ENCODE results near the gene PTPRA. TPM values are rescaled to one million over a fixed set of nuclear protein-coding genes. Genes with fewer than 3 reads are reported as not detected.
A peak's percentile ranks its signal among the peaks of the same experiment; 100 is the strongest.
"Not testable (repeated sequence)": the region's sequence is repeated elsewhere in the genome, so short reads cannot be mapped to it uniquely, and the experiment has no call there.

PTPRA gene
- polyA plus RNA-seq, 4 donors, result 7.4 to 48.1 (median 18.2) TPM

DNA sequence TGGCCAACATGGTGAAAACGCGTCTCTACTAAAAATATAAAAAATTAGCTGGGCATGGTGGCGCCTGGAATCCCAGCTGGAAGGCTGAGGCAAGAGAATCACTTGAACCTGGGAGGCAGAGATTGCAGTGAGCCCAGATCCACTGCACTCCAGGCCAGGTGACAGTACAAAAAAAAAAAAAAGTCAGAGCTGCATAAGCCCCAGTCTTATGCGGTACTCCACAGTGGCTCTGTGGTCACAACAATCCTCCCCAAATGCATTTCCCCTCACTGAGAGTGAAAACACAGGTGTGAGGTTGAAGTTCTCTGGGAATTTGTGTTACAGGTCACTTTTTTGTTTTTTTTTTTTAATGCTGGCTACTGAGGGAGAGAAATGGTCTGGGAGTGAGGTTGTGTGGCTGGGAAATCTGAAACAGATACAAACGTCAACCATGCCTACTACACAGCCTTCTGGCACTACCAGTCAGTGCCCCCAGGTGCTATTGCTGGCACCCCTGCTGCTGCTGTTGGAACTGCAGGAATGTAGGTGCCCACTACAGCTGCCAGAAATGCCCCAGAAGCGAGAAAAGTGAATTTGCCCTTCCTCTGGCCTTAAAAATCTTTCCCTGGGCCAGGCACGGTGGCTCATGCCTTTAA, 178.2 kb downstream of the PTPRA start:
- FAIRE-seq (no peak), DNase-seq (no peak)
- 60 to 69% (median 63%) methylated on average over 7 of the region's 7 CpGs for WGBS, 3 donors
- no peaks in the 10 kb centered on the region for H3K27me3 ChIP-seq (ENCODE audit: control insufficient read depth in 3 of 3, insufficient read depth in 3 of 3, low read length in 3 of 3)
- H3K27ac ChIP-seq (ENCODE audit: low read depth in 1 of 3, low read length in 2 of 3), result no peak overlapping the region
- H3K4me3 ChIP-seq (ENCODE audit: low read depth in 1 of 3, low read length in 3 of 3), result no peak overlapping the region
- peaks cover 0 to 2% (median 0%) of the 10 kb centered on the region in 3 donors for H3K4me1 ChIP-seq (ENCODE audit: control insufficient read depth in 3 of 3, insufficient read depth in 2 of 3, low read depth in 1 of 3, low read length in 2 of 3)
- H3K36me3 ChIP-seq (ENCODE audit: control insufficient read depth in 3 of 3, insufficient read depth in 2 of 3, low read depth in 1 of 3, low read length in 3 of 3), result peaks cover 2 to 35% (median 5%) of the 10 kb centered on the region in 3 donors
- no peaks in the 10 kb centered on the region for H3K9me3 ChIP-seq (ENCODE audit: control insufficient read depth in 2 of 2, insufficient read depth in 1 of 2, low read depth in 1 of 2, low read length in 1 of 2)

DNA sequence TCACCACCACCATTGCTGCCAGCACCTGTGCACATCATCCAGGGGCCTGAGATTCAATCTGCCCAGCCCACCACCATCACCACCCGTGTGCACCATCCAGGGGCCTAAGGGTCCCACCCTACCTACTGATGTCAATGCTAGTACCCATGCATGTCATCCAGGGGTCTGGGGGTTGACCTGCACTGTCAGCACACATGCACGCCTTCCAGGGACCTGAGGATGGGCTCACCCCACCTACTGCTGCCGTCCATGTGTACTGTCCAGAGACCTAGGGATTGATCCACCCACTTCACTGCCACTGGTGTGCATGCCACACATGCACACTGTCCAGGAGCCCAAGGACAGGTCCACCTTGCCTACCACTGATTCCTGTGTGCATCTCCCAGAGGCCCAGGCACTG, 186.2 kb downstream of the PTPRA start:
- 90 to 98% (median 97%) methylated on average over 3 of the region's 3 CpGs for WGBS, 3 donors
- Histone ChIP-seq H3K4me1 (ENCODE audit: control insufficient read depth in 3 of 3, insufficient read depth in 2 of 3, low read depth in 1 of 3, low read length in 2 of 3) (no peaks in the 10 kb centered on the region), H3K9me3 (ENCODE audit: control insufficient read depth in 2 of 2, insufficient read depth in 1 of 2, low read depth in 1 of 2, low read length in 1 of 2) (no peaks in the 10 kb centered on the region), H3K27ac (ENCODE audit: low read depth in 1 of 3, low read length in 2 of 3) (no peak overlapping the region), H3K27me3 (ENCODE audit: control insufficient read depth in 3 of 3, insufficient read depth in 3 of 3, low read length in 3 of 3) (no peaks in the 10 kb centered on the region), H3K4me3 (ENCODE audit: low read depth in 1 of 3, low read length in 3 of 3) (no peak overlapping the region), H3K36me3 (ENCODE audit: control insufficient read depth in 3 of 3, insufficient read depth in 2 of 3, low read depth in 1 of 3, low read length in 3 of 3) (no peaks in the 10 kb centered on the region)
- no peak for DNase-seq
- no peak for FAIRE-seq

DNA sequence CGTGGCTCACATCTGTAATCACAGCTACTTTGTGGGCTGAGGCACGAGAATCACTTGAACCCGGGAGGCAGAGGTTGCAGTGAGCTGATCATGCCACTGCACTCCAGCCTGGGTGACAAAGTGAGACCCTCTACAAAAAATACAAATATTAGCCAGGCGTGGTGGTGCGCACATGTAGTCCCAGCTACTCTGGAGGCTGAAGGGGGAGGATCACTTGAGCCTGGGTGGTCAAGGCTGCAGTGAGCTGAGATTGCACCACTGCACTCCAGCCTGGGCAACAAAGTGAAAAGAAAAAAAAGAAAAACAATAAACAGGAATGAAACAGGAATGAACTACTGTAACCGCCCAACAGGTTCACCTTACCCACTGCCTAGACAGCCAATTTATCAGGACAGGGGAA, 190.8 kb downstream of the PTPRA start:
- not testable (repeated sequence) for H3K36me3 ChIP-seq (ENCODE audit: control insufficient read depth in 3 of 3, insufficient read depth in 2 of 3, low read depth in 1 of 3, low read length in 3 of 3); H3K4me1 ChIP-seq (ENCODE audit: control insufficient read depth in 3 of 3, insufficient read depth in 2 of 3, low read depth in 1 of 3, low read length in 2 of 3); H3K4me3 ChIP-seq (ENCODE audit: low read depth in 1 of 3, low read length in 3 of 3); FAIRE-seq; DNase-seq; H3K27ac ChIP-seq (ENCODE audit: low read depth in 1 of 3, low read length in 2 of 3); H3K9me3 ChIP-seq (ENCODE audit: control insufficient read depth in 2 of 2, insufficient read depth in 1 of 2, low read depth in 1 of 2, low read length in 1 of 2); H3K27me3 ChIP-seq (ENCODE audit: control insufficient read depth in 3 of 3, insufficient read depth in 3 of 3, low read length in 3 of 3)
- WGBS, 3 donors, result 80 to 82% (median 81%) methylated on average over 6 of the region's 6 CpGs

DNA sequence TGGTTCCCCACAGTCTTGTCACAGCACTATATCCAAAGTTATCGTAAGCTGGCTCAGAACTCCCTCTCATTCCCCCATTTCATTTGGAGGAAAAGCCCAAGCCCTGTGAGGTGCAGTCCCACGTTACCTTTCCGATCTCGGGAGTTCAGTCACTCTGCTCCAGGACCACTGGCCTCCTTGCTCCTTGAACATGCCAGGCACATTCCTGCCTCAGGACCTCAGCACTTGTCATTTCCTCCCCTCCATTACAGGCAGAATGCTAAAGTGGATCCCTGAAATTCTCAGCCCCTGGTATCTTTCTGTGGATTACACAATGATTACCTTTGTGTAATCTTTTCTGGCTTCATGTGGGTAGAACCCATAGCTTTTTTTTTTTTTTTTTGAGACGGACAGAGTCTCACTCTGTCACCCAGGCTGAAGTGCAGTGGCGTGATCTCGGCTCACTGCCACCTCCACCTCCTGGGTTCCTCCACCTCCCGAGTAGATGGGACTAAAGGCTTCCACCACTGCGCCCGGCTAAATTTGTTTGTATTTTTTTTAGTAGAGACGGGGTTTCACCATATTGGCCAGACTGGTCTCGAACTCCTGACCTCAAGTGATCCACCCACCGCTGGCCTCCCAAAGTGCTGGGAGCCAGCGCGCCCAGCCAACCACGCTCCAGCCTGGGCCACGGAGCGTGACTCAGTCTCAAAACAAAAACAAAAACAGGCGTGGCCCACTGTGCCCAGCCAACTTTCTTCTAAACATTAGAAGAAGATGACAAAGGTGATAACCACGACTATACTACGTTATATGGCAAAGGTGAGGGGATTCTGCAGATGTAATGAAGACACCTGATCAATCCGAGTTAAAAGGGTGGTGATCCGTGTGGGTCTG, 194.1 kb downstream of the PTPRA start:
- Histone ChIP-seq H3K27ac (ENCODE audit: low read depth in 1 of 3, low read length in 2 of 3) (no peak overlapping the region), H3K4me1 (ENCODE audit: control insufficient read depth in 3 of 3, insufficient read depth in 2 of 3, low read depth in 1 of 3, low read length in 2 of 3) (peaks cover 0 to 3% (median 2%) of the 10 kb centered on the region in 3 donors), H3K9me3 (ENCODE audit: control insufficient read depth in 2 of 2, insufficient read depth in 1 of 2, low read depth in 1 of 2, low read length in 1 of 2) (no peaks in the 10 kb centered on the region), H3K27me3 (ENCODE audit: control insufficient read depth in 3 of 3, insufficient read depth in 3 of 3, low read length in 3 of 3) (peaks cover 0 to 2% (median 0%) of the 10 kb centered on the region in 3 donors), H3K4me3 (ENCODE audit: low read depth in 1 of 3, low read length in 3 of 3) (no peak overlapping the region), H3K36me3 (ENCODE audit: control insufficient read depth in 3 of 3, insufficient read depth in 2 of 3, low read depth in 1 of 3, low read length in 3 of 3) (peaks cover 0 to 4% (median 0%) of the 10 kb centered on the region in 3 donors)
- 75 to 81% (median 78%) methylated on average over 23 of the region's 23 CpGs for WGBS, 3 donors
- no peak for DNase-seq
- no peak for FAIRE-seq

DNA sequence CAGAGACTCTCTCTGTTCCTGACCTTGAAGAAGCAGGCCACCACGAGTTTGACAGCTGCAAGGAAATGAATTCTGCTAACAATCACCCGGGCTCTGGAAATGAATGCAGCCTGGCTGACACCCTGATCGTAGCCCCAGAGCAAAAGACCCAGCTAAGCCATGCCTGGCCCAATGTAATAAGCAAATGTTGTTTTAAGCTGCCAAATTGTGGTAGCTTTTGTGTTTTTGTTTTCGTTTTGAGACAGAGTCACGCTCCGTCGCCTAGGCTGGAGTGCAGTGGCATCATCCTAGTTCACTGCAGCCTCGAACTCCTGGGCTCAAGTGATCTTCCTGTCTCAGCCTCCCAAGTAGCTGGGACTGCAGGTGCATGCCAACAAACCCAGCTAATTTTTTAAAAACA, 194.8 kb downstream of the PTPRA start:
- FAIRE-seq, result no peak
- DNase-seq, result no peak
- H3K27ac ChIP-seq (ENCODE audit: low read depth in 1 of 3, low read length in 2 of 3), result no peak overlapping the region

DNA sequence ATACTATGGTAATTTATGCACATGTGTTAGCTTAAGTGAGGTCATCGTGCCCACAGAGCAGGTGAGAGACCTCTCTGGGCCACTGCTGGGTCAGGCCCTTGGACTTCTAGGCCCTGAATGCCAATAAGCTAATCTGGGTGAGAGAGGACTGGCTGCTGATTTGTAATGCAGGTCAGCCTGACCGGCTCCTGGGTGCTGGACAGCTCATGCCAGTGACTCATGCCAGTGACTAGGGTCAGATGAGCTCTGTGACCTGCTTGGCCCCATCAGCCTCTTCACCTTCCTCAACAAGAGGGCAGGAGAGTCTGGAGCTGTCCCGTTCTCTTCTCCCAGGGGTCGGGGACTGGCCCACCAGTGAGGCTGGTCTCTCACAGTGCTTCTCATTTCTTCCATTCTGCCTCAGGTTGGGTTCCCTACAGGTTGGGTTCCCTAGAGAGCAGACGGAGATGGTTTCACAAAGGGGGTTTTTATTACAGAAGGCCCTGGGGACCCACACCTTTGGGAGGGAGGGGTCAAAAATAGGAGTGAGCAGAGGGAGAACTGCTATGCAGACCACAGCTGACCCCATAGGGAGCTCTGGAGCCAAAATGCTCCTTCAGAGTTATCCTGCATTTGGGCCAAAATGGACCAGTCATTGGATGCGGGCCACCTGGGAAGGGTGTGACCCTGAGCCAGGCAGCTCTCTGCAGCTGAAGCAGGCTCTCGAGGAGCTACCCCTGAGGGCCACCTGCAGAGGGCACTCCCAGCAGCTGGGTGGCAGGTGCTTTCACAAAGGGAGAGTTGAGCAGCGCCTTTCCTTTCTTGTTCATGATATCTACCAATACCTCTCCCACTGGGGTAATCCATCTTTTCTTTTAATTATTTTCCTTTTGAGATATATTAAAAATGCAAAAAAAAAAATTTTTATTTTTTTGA, 196.0 kb downstream of the PTPRA start:
- no peak for FAIRE-seq
- Histone ChIP-seq H3K36me3 (ENCODE audit: control insufficient read depth in 3 of 3, insufficient read depth in 2 of 3, low read depth in 1 of 3, low read length in 3 of 3) (peaks cover 0 to 4% (median 0%) of the 10 kb centered on the region in 3 donors), H3K27me3 (ENCODE audit: control insufficient read depth in 3 of 3, insufficient read depth in 3 of 3, low read length in 3 of 3) (peaks cover 0 to 7% (median 0%) of the 10 kb centered on the region in 3 donors), H3K4me3 (ENCODE audit: low read depth in 1 of 3, low read length in 3 of 3) (no peak overlapping the region), H3K27ac (ENCODE audit: low read depth in 1 of 3, low read length in 2 of 3) (no peak overlapping the region), H3K4me1 (ENCODE audit: control insufficient read depth in 3 of 3, insufficient read depth in 2 of 3, low read depth in 1 of 3, low read length in 2 of 3) (peaks cover 0 to 7% (median 3%) of the 10 kb centered on the region in 3 donors), H3K9me3 (ENCODE audit: control insufficient read depth in 2 of 2, insufficient read depth in 1 of 2, low read depth in 1 of 2, low read length in 1 of 2) (peaks cover 0 to 4% of the 10 kb centered on the region in 2 donors)
- 64 to 79% (median 65%) methylated on average over 8 of the region's 8 CpGs for WGBS, 3 donors
- DNase-seq, result peak; percentile 35 to 68

More for the DNA sequence above, 194.8 kb downstream of the PTPRA start:
- Histone ChIP-seq H3K4me1 (ENCODE audit: control insufficient read depth in 3 of 3, insufficient read depth in 2 of 3, low read depth in 1 of 3, low read length in 2 of 3) (peaks cover 0 to 6% (median 3%) of the 10 kb centered on the region in 3 donors), H3K36me3 (ENCODE audit: control insufficient read depth in 3 of 3, insufficient read depth in 2 of 3, low read depth in 1 of 3, low read length in 3 of 3) (peaks cover 0 to 4% (median 0%) of the 10 kb centered on the region in 3 donors), H3K4me3 (ENCODE audit: low read depth in 1 of 3, low read length in 3 of 3) (no peak overlapping the region), H3K9me3 (ENCODE audit: control insufficient read depth in 2 of 2, insufficient read depth in 1 of 2, low read depth in 1 of 2, low read length in 1 of 2) (peaks cover 0 to 4% of the 10 kb centered on the region in 2 donors), H3K27me3 (ENCODE audit: control insufficient read depth in 3 of 3, insufficient read depth in 3 of 3, low read length in 3 of 3) (peaks cover 0 to 7% (median 0%) of the 10 kb centered on the region in 3 donors)
- 67 to 71% (median 68%) methylated on average over 8 of the region's 8 CpGs for WGBS, 3 donors

DNA sequence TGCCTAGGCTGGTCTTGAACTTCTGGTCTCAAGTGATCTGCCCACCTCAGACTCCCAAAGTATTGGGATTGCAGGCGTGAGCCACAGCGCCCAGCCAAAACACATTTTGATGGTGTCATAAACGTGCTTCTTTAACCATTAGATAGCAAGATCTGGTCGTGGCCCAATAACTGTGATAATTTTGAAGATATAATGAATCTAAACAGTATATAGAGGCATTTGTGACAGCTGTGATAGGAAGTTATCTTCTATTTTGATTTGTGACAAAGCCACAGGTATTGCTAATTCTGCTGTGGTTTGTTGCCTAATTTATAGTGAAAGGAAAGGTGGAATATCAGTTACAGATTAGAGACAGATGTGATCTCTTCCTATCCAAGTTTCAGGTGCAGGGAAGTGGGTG, 197.4 kb downstream of the PTPRA start:
- H3K4me1 ChIP-seq (ENCODE audit: control insufficient read depth in 3 of 3, insufficient read depth in 2 of 3, low read depth in 1 of 3, low read length in 2 of 3), result peaks cover 0 to 13% (median 3%) of the 10 kb centered on the region in 3 donors
- peaks cover 0 to 4% of the 10 kb centered on the region in 2 donors for H3K9me3 ChIP-seq (ENCODE audit: control insufficient read depth in 2 of 2, insufficient read depth in 1 of 2, low read depth in 1 of 2, low read length in 1 of 2)
- H3K36me3 ChIP-seq (ENCODE audit: control insufficient read depth in 3 of 3, insufficient read depth in 2 of 3, low read depth in 1 of 3, low read length in 3 of 3), result peaks cover 0 to 4% (median 0%) of the 10 kb centered on the region in 3 donors
- H3K4me3 ChIP-seq (ENCODE audit: low read depth in 1 of 3, low read length in 3 of 3), result no peak overlapping the region
- H3K27me3 ChIP-seq (ENCODE audit: control insufficient read depth in 3 of 3, insufficient read depth in 3 of 3, low read length in 3 of 3), result peaks cover 0 to 7% (median 0%) of the 10 kb centered on the region in 3 donors
- H3K27ac ChIP-seq (ENCODE audit: low read depth in 1 of 3, low read length in 2 of 3), result no peak overlapping the region
- 57 to 81% (median 73%) methylated on average over 4 of the region's 4 CpGs for WGBS, 3 donors
- DNase-seq, result no peak
- no peak for FAIRE-seq

DNA sequence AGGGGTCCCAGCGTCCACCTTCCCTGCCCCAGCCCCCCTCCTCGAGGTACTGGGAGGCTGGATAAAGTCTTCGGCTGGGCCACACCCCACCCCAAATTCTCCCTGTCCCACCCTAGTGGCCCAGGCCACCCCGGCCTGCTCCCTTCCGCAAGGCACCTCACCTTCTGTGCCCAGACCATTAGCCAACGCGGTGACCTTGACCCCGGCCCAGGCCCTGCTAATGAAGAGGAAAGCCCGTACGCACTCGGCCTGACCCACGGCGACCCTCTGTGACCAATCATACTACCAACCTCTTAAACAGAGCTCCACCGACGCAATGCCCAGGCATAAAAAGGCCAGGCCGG, 198.0 kb downstream of the PTPRA start:
- WGBS, 3 donors, result 86 to 89% (median 87%) methylated on average over 12 to 16 of the region's 16 CpGs
- DNase-seq (no peak), FAIRE-seq (no peak)
- H3K27ac ChIP-seq (ENCODE audit: low read depth in 1 of 3, low read length in 2 of 3), result no peak overlapping the region
- peaks cover 0 to 7% (median 0%) of the 10 kb centered on the region in 3 donors for H3K27me3 ChIP-seq (ENCODE audit: control insufficient read depth in 3 of 3, insufficient read depth in 3 of 3, low read length in 3 of 3)
- peaks cover 0 to 4% (median 0%) of the 10 kb centered on the region in 3 donors for H3K36me3 ChIP-seq (ENCODE audit: control insufficient read depth in 3 of 3, insufficient read depth in 2 of 3, low read depth in 1 of 3, low read length in 3 of 3)
- peaks cover 0 to 13% (median 3%) of the 10 kb centered on the region in 3 donors for H3K4me1 ChIP-seq (ENCODE audit: control insufficient read depth in 3 of 3, insufficient read depth in 2 of 3, low read depth in 1 of 3, low read length in 2 of 3)
- peaks cover 0 to 4% of the 10 kb centered on the region in 2 donors for H3K9me3 ChIP-seq (ENCODE audit: control insufficient read depth in 2 of 2, insufficient read depth in 1 of 2, low read depth in 1 of 2, low read length in 1 of 2)
- peak overlapping the region in 2 of 3 donors; percentile 35 to 62 for H3K4me3 ChIP-seq (ENCODE audit: low read depth in 1 of 3, low read length in 3 of 3)

All from small intestine (tissue), 7 donors.